Mammary epithelial cell (primary cell): ENCODE results near the gene GORASP2.

ENCODE experiments used
- EZH2 ChIP-seq: IDR thresholded peaks from 2 replicates; pipeline ENCODE4 v1.6.1; 2012; ENCODE audit warnings: low read length, inconsistent platforms, borderline replicate concordance
- TF ChIP-seq, protein P1 (sequence below), 2 donors: IDR thresholded peaks in 1 of 2; conservative IDR thresholded peaks in 1 of 2; 2 replicates each; pipeline ENCODE4 v1.5.1; 2011 to 2012; ENCODE audit warnings: inconsistent platforms in 2 of 2, low read length in 2 of 2, mild to moderate bottlenecking in 2 of 2, control low read depth in 1 of 2, low read depth in 1 of 2; ENCODE audit not compliant: insufficient read depth in 1 of 2; ENCODE audit errors: extremely low read depth in 1 of 2

DNA sequence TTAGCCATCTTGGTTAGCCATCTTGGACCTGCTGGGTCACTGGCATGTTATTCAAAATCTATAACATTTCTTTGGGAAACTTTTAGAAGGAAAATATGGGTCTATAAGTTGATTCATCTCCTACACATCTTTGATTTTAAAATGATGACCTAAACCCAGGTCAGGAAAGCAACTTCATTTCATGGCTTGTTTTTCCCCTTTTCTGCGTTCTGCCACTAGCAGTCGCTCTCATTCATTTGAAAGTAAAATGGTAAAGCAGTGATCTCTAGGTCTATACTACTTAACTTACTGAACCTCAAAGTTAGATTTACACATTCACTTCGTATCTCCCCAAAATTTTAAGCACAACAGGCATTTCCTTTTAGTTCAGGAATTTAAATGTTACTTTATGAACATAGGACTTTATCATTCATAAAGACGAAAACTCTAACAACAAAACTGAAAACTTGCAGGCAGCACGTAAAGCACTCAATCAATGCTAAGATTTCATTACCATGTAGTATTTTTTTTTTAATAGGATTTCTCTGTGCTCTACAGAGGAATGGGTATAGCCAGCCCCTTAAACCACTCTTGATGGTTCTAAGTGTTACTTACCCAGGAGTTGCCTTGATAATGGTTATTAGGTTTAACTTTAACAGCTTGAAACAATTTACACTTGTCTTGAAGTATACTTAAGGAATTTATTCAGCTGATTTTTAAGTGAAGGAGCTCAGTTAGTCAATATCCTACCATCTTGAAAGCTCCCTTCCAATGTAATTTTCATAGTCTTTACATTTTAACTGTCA lies 62.5 kb downstream of the GORASP2 start:
- TF ChIP-seq, protein P1, sequence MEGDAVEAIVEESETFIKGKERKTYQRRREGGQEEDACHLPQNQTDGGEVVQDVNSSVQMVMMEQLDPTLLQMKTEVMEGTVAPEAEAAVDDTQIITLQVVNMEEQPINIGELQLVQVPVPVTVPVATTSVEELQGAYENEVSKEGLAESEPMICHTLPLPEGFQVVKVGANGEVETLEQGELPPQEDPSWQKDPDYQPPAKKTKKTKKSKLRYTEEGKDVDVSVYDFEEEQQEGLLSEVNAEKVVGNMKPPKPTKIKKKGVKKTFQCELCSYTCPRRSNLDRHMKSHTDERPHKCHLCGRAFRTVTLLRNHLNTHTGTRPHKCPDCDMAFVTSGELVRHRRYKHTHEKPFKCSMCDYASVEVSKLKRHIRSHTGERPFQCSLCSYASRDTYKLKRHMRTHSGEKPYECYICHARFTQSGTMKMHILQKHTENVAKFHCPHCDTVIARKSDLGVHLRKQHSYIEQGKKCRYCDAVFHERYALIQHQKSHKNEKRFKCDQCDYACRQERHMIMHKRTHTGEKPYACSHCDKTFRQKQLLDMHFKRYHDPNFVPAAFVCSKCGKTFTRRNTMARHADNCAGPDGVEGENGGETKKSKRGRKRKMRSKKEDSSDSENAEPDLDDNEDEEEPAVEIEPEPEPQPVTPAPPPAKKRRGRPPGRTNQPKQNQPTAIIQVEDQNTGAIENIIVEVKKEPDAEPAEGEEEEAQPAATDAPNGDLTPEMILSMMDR (conservative IDR thresholded peaks at IDR 0.05 in 1 of 2, IDR thresholded peaks at IDR 0.05 in 1 of 2; ENCODE audit: extremely low read depth in 1 of 2, insufficient read depth in 1 of 2, low read depth in 1 of 2, low read length in 2 of 2), result no peak
- TF ChIP-seq EZH2, result no peak
